GM20000 (cell line): ENCODE results near the gene BPHL.

Experiments used
- DNase-seq: peaks from one replicate; pipeline ENCODE4 v3.0.0; 2012; ENCODE audit warnings: low spot score
- CTCF ChIP-seq: IDR thresholded peaks from 2 replicates; pipeline ENCODE4 v1.5.1; 2012; ENCODE audit warnings: mild to moderate bottlenecking, control low read depth; ENCODE audit errors: extremely low read depth, missing control alignments

The BPHL gene

GRCh38 chr6:3079682-3080081, 38.8 kb upstream of the BPHL start:
- no peak for TF ChIP-seq CTCF
- DNase-seq, result no peak

GRCh38 chr6:3081960-3082359, 36.6 kb upstream of the BPHL start:
- DNase-seq, result no peak
- TF ChIP-seq CTCF, result no peak

GRCh38 chr6:3085074-3085473, 33.4 kb upstream of the BPHL start:
- TF ChIP-seq CTCF, result no peak
- DNase-seq, result no peak

- no peak for DNase-seq
- TF ChIP-seq CTCF, result no peak
Observed at GRCh38 chr6:3086282-3086946, 32.1 kb upstream of the BPHL start.

GRCh38 chr6:3088446-3088845, 30.1 kb upstream of the BPHL start:
- no peak for DNase-seq
- no peak for TF ChIP-seq CTCF

GRCh38 chr6:3088968-3089367, 29.5 kb upstream of the BPHL start:
- no peak for TF ChIP-seq CTCF
- DNase-seq, result no peak

GRCh38 chr6:3090013-3090412, 28.5 kb upstream of the BPHL start:
- TF ChIP-seq CTCF, result no peak
- DNase-seq, result no peak
